Activated naive CD8-positive, alpha-beta T cell treated with anti-CD3 and anti-CD28 coated beads, Interleukin-2, amount 50 U/mL, for 16 hours (primary cell): Measurements from ENCODE around the gene GPBAR1.
A peak's percentile ranks its signal among the peaks of the same experiment; 100 is the strongest.

Experiments
- DNase-seq: peaks from one replicate; pipeline ENCODE4 v3.0.0-alpha.2; 2020; ENCODE audit warnings: low read depth, low spot score

Gene GPBAR1, protein sequence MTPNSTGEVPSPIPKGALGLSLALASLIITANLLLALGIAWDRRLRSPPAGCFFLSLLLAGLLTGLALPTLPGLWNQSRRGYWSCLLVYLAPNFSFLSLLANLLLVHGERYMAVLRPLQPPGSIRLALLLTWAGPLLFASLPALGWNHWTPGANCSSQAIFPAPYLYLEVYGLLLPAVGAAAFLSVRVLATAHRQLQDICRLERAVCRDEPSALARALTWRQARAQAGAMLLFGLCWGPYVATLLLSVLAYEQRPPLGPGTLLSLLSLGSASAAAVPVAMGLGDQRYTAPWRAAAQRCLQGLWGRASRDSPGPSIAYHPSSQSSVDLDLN

DNA sequence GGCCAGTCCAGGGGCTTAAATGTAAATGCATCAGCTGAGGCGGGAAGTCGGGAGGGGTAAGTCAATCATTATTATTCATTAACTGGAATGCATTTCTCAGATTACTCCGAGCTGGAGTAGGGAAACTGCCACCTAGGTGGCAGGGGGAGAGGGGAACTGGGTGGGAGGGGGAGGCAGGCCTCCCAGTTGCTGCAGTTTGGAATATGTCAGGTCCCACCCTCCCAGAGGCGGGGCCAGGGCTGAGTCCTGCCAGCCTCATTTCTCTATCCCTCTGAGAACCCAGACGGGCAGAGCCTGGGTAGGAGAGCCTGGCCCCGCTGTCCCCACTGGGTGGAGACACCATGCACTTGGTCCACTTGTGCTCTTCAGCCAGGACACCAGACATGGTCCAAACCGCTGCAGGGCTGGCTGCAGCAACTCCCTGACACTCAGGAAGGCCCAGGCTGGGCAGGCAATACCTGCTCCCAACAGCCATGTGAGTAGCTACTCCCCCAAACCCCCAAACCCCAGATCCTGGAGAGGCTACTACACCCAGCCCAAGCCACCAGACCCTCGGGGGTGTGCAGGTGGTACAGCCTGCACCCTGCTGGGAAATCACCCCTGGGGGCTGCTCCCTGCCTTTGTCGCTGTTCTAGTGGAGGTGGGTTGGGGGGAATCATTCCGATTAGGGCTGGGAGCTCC is at the start of gene GPBAR1:
GPBAR1 (plus strand) TSS at position 274 of the 681 bp plus-strand sequence. CDS start 1,710 bp downstream, outside the sequence.
- no peak for DNase-seq

DNA sequence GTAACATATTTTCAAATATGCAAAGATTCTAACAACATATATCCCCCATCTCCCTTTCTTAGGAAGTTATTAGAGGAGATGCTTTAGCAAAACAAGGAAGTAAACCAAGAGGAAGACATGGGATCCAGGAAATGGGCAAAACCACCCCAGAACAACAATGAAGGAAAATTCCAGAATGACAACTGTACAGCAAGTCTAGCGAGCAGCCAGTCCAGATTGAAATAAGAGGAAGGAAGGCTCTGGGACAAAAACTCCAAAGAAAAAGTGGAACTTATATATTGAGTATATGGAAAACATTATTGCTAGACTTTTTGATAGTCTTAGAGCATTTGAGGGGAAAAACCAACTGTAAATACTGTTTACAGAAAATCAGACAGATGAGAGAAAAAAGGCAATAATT is 46.7 kb upstream of the GPBAR1 start:
- no peak for DNase-seq

DNA sequence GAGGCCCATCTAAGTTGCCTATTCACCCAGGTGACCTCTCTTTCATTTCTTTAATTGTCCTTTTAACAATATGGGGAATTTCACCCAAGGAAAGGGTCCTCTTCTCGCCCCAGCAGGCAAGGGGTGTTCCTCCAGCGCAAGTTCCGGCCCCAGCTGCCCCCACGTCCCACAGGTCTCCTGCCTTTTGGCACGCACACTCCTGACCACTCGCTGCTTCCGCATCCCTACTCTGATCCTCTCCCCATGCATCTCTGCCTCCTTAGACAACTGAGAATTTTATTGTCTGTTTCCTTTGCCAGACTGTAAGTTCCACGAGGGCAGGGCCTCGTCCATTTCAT is 44.5 kb upstream of the GPBAR1 start:
- DNase-seq = no peak

DNA sequence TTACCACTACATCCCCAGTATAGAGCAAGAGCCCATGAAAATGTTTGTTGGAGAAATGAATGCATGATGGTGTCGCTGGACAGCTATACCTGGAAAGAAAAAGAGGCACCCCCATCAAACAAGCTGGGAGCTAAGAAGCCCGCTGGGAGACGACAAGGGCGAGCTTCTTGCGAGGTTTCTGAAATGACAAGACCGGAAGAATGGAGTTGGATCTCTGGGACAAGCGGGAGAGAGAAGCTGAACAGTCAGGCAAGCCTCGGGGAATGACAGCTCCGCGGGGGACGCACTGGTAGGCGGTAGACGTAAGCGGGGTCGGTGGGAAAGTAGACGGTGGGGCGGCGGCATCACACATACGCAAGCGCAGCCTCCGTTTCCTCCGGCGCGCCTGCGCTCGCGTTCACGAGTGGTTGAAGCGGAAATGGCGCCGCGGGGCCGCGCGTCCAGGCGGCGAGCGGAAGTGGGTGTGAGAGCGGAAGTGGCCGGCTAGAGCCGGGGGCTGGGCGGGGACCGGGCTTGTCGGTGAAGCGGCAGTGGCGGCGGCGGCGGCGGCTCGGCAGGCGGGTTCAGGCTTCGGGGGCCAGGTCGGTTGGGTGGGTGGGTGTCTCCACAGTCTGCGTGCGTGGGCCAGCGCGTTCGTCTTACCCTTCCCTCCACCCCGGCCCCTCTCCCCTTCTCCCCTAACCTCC is 44.0 kb upstream of the GPBAR1 start, which contains the start of gene ARPC2:
ARPC2 (plus strand) TSS at position 516 of the 686 bp plus-strand sequence. CDS start 282 bp downstream, outside the sequence.
- DNase-seq = peak; percentile 88

DNA sequence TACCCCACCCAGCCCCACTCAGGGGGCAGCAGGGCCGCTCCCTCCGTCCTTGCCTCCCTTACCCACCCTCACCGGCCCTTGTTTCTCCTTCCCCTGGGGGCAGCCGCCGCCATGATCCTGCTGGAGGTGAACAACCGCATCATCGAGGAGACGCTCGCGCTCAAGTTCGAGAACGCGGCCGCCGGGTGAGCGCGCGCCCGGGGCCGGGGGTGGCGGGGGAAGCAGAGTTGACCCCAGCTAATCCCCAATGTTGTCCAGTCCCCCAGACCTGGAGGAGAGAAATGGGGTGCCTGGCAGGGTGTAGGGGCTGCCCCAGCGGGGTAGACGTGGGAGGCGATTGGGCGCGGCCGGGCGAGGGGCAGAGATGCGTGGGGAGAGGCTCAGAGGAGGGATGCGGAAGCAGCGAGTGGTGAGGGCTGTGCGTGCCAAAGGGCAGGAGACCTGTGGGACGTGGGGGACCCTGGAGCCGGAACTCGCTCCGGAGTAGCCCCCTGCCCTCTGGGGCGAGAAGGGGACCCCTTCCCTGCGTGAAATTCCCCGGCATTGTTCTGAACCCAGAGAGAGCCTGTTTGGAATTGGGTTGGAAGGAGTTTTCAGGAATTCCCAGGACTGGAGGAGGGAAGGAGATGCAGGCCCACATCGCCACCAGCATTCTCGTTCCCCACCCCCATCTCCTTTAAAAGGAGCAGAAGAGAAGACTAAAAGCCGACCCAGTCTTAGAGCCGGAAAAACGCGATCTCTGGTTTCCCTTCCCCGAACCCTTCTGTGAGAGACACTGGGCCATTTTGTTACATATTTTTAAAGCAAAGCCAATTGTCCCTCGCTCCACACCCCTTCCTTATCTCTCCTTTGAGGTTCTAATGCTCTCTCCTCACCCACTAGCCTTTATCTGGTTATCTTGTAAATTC is 43.2 kb upstream of the GPBAR1 start:
- DNase-seq = peak; percentile 17

DNA sequence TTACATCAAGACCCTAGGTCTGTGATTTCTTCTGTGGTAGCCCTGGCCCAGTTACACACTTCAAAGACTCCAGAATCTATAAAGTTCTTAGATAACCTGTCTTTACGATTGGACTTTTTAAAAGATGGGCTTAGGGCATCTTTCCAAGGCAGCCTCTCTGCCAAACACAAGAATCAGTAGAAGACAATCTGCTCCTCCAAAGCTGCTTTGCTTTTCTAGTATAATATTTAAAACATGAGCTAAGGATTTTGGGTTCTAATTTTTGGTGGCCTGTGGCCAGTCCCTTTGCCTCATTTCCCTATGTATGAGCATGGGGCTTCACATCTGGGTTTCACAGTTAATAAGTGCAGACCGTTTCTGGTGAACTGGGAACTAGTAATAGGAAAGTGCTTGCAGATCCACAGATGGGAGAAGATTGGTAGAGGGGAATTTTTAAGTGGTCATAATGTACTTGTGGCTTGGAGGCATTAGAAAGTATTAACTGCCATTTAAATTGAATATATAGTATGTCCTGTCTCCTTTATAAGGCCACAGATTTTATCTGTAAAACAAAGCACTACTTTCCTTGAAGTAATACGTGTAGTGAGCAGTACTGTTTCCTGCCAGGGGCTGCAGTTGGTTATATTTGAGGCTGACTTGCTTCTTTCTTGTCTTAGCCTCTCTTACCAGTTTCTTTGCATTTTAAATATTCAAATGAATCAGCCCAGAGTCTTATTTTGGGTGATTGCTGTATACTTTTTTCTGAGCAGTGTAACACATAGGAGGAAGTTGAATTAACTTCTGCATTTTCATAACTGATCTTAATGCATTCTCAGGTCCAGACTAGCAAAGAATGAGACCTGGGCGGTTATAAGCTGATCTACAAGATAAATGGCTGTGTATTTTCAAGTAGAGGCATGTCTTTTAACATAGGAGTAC is 42.3 kb upstream of the GPBAR1 start:
- no peak for DNase-seq

DNA sequence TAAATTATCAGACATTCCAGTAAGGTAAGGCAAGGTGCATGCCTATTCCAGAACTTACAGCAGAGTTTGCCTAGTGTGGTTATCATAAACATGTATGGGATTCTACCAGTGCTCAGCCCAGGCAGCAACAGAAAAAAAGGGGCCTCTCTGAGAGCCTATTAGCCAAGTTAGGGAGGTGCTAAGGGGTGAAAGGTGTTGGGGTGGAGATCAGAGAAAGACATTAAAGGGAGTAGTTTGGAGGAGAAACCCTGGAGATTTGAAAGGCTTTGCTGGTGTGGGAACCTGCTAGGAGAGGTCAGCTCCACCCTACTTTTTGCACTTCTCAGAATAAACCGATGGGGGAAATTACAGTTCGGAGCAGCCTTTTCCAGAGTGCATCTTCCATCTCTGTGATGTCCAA is 40.9 kb upstream of the GPBAR1 start:
- DNase-seq = no peak

DNA sequence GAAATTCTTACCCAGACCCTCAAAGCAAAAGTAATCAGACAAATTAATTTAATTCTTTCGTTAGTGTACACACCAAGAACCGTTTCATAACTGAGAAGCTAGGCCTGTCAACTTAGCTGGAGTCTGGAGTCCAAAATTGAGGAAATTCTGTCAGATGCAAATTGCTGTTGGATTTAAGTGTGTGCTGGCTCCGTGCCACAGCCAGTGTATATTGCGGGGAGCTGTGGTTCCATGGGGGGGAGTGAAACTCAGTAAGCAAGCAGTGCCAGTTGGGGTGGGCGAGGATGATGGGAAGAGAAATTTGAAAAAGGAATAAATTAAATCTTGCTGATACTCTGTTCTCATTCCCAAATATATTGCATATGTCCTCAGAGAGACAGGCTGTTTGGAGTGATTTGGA is 39.8 kb upstream of the GPBAR1 start:
- no peak for DNase-seq

DNA sequence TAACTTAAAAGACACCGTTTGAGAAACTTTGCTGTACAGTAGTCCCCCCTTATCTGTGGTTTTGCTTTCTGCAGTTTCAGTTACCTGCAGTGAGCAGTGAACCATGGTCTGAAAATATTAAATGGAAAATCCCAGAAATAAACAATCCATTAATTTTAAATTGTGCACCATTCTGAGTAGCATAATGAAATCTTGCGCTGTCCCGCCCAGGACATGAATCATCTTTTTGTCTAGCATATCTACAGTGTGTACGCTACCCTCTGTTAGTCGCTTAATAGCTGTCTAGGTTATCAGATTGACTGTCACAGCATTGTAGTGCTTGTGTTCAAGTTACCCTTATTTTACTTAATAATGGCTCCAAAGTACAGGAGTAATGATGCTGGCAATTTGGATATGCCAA is 37.8 kb upstream of the GPBAR1 start:
- DNase-seq = no peak

DNA sequence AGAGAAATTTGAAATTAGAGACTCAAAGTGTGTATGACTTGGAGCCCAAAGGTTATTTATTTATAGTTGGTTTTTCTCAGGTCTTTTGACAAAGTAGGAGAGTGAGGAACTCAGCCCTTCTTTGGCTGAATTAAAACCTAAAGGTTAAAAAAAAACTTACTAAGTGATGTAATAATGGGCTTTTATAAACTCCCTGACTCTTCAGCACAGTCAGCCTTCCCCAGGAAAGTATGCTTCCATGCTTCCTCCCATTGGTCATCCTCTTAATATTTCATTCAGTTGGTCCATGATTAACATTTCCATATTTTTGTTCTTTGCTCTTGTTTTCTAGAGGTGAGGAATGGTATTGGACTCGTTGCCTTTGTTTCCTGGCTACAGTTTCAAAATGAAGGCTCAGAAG is 36.6 kb upstream of the GPBAR1 start:
- no peak for DNase-seq

DNA sequence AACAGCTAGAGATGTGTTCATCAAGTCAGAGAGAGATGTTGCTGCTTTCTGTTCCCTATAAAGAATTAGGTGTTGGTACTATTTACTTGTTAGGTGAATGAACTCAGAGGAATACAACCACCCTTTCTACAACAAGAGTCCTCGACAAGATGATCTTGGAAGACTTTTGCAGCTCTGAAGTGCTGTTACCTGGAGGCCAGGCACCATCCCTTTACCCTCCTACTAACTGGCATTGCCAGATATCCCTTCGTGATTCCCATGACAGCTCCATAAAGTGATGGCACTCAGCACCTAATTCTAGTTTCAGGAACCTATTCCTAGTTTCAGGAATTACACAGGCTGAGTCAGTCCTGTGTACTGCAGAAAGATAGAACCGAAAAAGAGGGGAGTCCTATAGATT is 33.9 kb upstream of the GPBAR1 start:
- no peak for DNase-seq

DNA sequence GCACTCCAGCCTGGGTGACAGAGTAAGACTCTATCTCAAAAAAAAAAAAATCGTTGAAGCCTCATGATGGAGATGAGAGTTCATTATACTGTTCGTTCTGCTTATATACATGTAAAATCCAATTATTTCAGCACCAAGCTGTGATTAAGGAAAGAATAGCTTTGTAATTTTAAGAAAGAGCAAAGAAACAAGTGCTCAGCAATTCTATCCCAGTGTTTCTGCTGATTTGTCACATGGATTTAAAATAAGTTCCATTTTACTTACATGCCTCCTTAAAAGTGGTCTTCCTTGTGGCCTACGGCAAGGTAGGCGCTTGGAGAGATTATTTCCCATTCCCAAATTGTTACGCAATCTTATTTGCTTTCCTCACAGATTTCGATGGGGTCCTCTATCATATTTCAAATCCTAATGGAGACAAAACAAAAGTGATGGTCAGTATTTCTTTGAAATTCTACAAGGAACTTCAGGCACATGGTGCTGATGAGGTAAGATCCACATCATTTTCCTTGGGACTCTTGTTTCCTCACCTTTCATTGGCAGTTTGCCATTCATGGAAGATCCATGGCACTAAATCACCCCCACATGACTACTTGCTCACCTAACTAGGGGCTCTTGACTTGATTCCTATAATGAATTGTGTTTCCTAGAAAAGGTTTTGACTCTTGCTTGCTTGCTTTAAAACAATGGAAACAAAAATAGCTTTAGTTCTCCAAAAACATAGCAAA is 32.3 kb upstream of the GPBAR1 start:
- DNase-seq = no peak

DNA sequence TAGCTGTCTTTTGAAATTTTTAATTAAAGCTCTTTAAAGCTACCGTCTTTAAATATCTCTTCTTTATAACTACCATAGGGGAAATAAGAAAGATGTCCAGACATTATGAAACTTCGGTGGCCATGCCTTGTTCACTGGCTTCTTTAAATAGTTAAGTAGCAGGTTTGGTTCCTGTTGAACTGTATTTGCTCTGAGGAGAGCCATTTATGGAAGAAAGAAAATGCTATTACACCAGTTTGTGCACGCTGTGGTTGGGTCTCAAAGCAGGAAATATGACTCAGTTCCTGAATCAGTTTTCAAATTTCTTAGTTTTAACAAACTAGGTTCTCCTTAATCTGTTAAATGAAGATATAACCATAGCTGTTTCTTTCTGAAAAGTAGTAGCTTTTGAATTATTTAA is 31.6 kb upstream of the GPBAR1 start:
- no peak for DNase-seq

DNA sequence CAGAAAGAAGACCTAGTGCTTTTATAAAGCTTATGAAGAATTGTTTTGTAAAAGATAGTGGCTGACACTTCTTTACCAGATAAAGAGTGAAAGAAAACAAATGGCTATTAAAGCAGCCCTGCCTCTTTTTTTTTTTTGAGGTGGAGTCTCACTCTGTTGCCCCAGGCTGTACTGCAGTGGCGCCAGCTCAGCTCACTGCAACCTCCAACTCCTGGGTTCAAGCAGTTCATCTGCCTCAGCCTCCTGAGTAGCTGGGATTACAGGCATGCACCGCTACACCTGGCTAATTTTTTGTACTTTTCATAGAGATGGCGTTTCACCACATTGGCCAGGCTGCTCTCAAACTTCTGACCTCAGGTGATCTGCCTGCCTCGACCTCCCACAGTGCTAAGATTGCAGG is 31.0 kb upstream of the GPBAR1 start:
- no peak for DNase-seq

DNA sequence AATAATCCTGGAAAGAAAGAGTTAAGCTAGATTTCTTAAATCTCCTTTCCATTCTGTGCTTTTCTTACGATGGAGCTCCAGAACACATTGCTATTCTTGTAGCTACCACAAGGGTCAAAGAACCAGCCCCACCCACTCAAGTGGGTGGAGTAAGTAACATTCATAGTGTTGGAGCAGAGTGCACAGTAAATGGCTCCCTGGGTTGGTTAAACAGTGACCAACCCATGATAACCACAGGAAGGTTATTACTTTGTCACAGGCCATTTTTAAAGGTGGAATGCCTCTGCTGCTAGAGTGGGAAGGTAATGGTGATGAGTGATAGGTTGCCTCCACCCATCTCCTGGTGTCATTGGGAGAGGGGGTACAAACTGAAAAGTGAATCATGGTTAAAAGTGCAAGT is 29.9 kb upstream of the GPBAR1 start:
- DNase-seq = no peak

DNA sequence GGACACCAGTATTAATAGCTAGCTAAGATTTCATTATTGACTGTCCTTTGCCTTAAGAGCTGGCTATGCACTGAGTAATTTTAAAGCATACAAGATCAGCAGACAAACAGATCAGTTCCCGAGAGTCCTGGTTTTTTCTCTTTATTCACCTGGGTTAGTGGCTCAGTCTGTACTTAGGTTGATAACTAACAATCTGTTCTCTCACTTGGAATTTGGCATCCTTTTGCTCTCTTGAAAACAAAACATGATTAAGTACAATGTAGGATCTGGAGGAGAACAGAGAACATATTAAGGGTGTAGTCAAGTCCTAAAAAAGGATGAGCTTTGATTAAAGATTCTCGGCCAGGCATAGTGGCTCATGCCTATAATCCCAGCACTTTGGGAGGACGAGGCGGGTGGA is 27.3 kb upstream of the GPBAR1 start:
- DNase-seq = no peak

DNA sequence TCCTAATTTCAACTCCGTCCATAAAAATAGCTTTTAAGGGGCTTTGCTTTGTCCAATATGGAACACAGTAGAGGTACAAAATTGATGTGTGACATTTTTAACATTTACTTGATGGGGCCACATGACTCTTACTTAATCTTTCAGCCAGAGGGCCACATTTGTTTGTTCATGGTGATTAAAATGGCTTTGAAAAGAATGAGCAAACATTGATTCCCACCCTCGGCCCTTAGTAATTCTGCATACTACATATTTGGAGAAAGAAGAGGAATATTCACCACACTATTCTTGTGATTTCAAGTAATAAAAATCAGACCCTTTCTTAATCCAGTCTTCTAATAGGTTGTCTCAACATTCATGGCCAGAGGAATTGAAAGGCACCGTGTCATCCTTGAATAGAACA is 26.3 kb upstream of the GPBAR1 start:
- DNase-seq = no peak

DNA sequence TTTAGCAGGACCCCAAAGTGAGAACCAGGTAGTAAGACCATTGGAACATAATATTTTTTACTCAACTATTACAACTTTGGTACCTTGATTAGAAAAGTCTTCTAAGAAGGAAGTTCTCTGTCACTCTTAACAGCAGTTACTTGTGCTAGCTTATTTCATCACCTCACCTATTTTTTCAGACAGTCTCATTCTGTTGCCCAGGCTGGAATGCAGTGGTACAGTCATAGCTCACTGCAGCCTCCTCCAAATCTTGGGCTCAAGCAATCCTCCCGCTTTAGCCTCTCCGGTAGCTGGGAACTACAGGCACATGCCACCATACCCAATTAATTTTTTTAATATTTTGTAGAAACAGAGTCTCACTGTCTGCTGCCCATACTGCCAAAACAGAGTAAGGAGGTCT is 25.8 kb upstream of the GPBAR1 start:
- DNase-seq = no peak

DNA sequence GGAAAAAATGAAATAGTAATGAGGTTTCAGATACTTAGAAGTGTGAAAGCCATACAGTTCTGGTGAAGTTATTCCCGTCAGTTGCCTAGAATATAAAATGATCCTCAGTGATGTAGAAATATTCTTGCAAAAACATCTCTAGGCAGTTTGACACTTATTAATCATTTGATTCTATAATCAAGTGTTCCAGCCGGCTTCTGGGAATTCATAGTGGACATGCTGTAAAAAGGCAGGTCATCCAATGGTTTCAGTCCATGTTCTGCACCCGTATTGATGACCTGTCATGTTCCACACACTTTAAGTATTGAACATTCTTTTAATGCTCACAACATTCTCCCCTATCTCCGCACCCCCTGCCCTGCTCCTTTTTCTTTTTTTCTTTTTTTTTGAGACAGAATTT is 24.0 kb upstream of the GPBAR1 start:
- no peak for DNase-seq

DNA sequence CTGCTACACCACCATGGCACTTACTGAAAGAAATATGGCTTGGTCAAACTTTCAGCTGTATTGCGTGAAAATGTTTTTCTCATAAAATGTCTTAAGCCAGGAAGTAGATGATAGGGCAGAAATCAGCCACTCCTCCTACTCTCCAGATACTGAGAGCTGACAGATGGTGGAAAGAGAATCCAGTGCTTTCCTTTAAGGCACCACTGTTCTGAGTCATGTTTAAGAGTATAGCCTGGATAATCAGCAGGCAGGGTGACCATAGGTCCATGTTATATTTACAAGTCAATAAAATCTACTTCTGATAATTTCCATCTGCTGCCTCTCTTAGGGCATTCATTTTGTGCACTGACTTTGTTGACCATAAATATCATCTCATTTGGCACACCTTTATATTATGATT is 21.9 kb upstream of the GPBAR1 start:
- DNase-seq = no peak
